Keratinocyte (primary cell): ENCODE data around the gene ENO1. TPM values are rescaled to one million over a fixed set of nuclear protein-coding genes. Genes with fewer than 3 reads are reported as not detected.

Experiments used
- DNase-seq: peaks from one replicate; pipeline ENCODE4 v3.0.0-alpha.2; 2011; ENCODE audit warnings: low read depth, missing footprints, low spot score
- FAIRE-seq: peaks from 2 replicates; lab custom pipeline; 2011; peaks lifted over from hg19 to GRCh38; lab: Jason Lieb, UNC
- H2AFZ ChIP-seq: 2 replicates; pipeline ENCODE4 v1.6.0; 2012; ENCODE audit warnings: low read length, control low read depth, inconsistent platforms; ENCODE audit not compliant: control insufficient read depth
- H3K27ac ChIP-seq: 2 replicates; pipeline ENCODE4 v1.5.1; 2011; ENCODE audit warnings: low read length; ENCODE audit not compliant: control insufficient read depth, insufficient read depth
- H3K27me3 ChIP-seq: 3 replicates; pipeline ENCODE4 v1.6.0; 2011; ENCODE audit warnings: low read length; ENCODE audit not compliant: control insufficient read depth, insufficient read depth; ENCODE audit errors: extremely low read depth
- H3K36me3 ChIP-seq, 2 experiments: 2 replicates in 1 of 2; 3 replicates in 1 of 2; pipeline ENCODE4 v1.5.1; 2011; ENCODE audit warnings: low read length in 2 of 2, mild to moderate bottlenecking in 1 of 2; ENCODE audit not compliant: control insufficient read depth in 2 of 2, insufficient read depth in 2 of 2; ENCODE audit errors: extremely low read depth in 1 of 2
- H3K4me1 ChIP-seq: 3 replicates; pipeline ENCODE4 v1.5.1; 2011; ENCODE audit warnings: low read length; ENCODE audit not compliant: control insufficient read depth, insufficient read depth; ENCODE audit errors: extremely low read depth
- H3K4me2 ChIP-seq: 3 replicates; pipeline ENCODE4 v1.6.0; 2011; ENCODE audit warnings: low read depth, low read length; ENCODE audit not compliant: control insufficient read depth, insufficient read depth; ENCODE audit errors: extremely low read depth
- H3K4me3 ChIP-seq, 3 experiments: fragments of 200-600 bp in 1 of 3; sonication (generic) in 1 of 3; 2 replicates in 2 of 3; 3 replicates in 1 of 3; pipeline ENCODE4 v1.5.1; 2011 to 2016; ENCODE audit warnings: low read length in 3 of 3, mild to moderate bottlenecking in 3 of 3, control low read depth in 2 of 3, inconsistent platforms in 1 of 3, low read depth in 1 of 3, mixed read lengths in 1 of 3, mixed run types in 1 of 3, moderate library complexity in 1 of 3; ENCODE audit not compliant: control insufficient read depth in 2 of 3, insufficient read depth in 2 of 3; ENCODE audit errors: extremely low read depth in 1 of 3
- H3K79me2 ChIP-seq: 2 replicates; pipeline ENCODE4 v1.6.0; 2012; ENCODE audit warnings: low read length; ENCODE audit not compliant: control insufficient read depth, insufficient read depth
- H3K9ac ChIP-seq: 3 replicates; pipeline ENCODE4 v1.6.0; 2011; ENCODE audit warnings: low read length; ENCODE audit not compliant: control insufficient read depth, insufficient read depth; ENCODE audit errors: extremely low read depth
- H3K9me1 ChIP-seq: 3 replicates; pipeline ENCODE4 v1.6.0; 2011; ENCODE audit warnings: low read length; ENCODE audit not compliant: control insufficient read depth, insufficient read depth; ENCODE audit errors: extremely low read depth
- H3K9me3 ChIP-seq: 2 replicates; pipeline ENCODE4 v1.5.1; 2012; ENCODE audit warnings: low read depth, low read length; ENCODE audit not compliant: control insufficient read depth
- H4K20me1 ChIP-seq: 3 replicates; pipeline ENCODE4 v1.6.0; 2011; ENCODE audit warnings: low read length; ENCODE audit not compliant: control insufficient read depth, insufficient read depth; ENCODE audit errors: extremely low read depth
- CTCF ChIP-seq, 3 experiments: IDR thresholded peaks in 1 of 3; conservative IDR thresholded peaks in 1 of 3; optimal IDR thresholded peaks in 1 of 3; 2 replicates in 2 of 3; 3 replicates in 1 of 3; pipeline versions ENCODE3 to v1.5.1; 2011; ENCODE audit warnings: low read length in 3 of 3, mild to moderate bottlenecking in 3 of 3, moderate library complexity in 2 of 3, control low read depth in 1 of 3, inconsistent platforms in 1 of 3; ENCODE audit not compliant: insufficient read depth in 2 of 3; ENCODE audit errors: extremely low read depth in 1 of 3
- EZH2 ChIP-seq: IDR thresholded peaks from one replicate; pipeline ENCODE4 v1.6.1; 2012; ENCODE audit warnings: inconsistent platforms, mild to moderate bottlenecking, low read length, moderate library complexity
- dilution Hi-C: fragments of 300-500 bp; cut with MboI; formaldehyde crosslinking; loops from one replicate; pipeline ENCODE4 v1.7.0; 2020; ENCODE audit warnings: low sequenced_read_pairs; ENCODE audit not compliant: extremely low pct_ligation_motif_present
- polyA plus RNA-seq, 5 experiments: library from polyadenylated mRNA; depleted of rRNA in 3 of 5; stranded (reverse) in 3 of 5; stranded (forward) in 1 of 5; unstranded in 1 of 5; fragments of >200 nt; gene quantifications; 1 replicate in 1 of 5; 2 replicates in 3 of 5; 3 replicates in 1 of 5; pipeline versions ENCODE4 v1.2.1 to v1.2.3, GENCODE V29; 2011 to 2012; ENCODE audit warnings: missing spikeins in 2 of 5, low read depth in 1 of 5, low replicate concordance in 1 of 5

ENO1 gene
- polyA plus RNA-seq, 1 donor (not counting 4 experiments of a cell fraction or from before 2014, with no cell fraction given) = 1,908 TPM

- no peak for DNase-seq
- Histone ChIP-seq H3K27ac (peak overlapping the region; percentile 73), H3K4me1 (peaks cover 12% of the 10 kb centered on the region), H3K36me3 (no peaks in the 10 kb centered on the region), H2AFZ (no peak overlapping the region), H3K9me1 (no peaks in the 10 kb centered on the region), H3K9me3 (no peaks in the 10 kb centered on the region), H3K27me3 (no peaks in the 10 kb centered on the region), H3K4me2 (peak overlapping the region; percentile 75), H3K79me2 (no peaks in the 10 kb centered on the region), H4K20me1 (no peaks in the 10 kb centered on the region), H3K9ac (peak overlapping the region; percentile 57), H3K4me3 (peak overlapping the region in 2 of 3 experiments; percentile 12 to 30)
- peak; percentile 85 for FAIRE-seq
- no peak for TF ChIP-seq EZH2
- dilution Hi-C loops = no loop called here
These were observed 11.7 kb upstream of the ENO1 start for GRCh38 chr1:8889925-8890785.

GRCh38 chr1:8889103-8889846 is 10.8 kb upstream of the ENO1 start:
- Histone ChIP-seq H4K20me1 (no peaks in the 10 kb centered on the region), H3K9ac (no peak overlapping the region), H3K36me3 (no peaks in the 10 kb centered on the region), H2AFZ (no peak overlapping the region), H3K4me2 (no peak overlapping the region), H3K4me3 (no peak overlapping the region), H3K27ac (peak overlapping the region; percentile 73), H3K4me1 (peaks cover 12% of the 10 kb centered on the region), H3K9me1 (no peaks in the 10 kb centered on the region), H3K27me3 (no peaks in the 10 kb centered on the region), H3K79me2 (no peaks in the 10 kb centered on the region), H3K9me3 (no peaks in the 10 kb centered on the region)
- TF ChIP-seq CTCF (optimal IDR thresholded peaks at IDR 0.05 in 1 of 3, IDR thresholded peaks at IDR 0.05 in 1 of 3, conservative IDR thresholded peaks at IDR 0.05 in 1 of 3; ENCODE audit: extremely low read depth in 1 of 3, insufficient read depth in 2 of 3, low read length in 3 of 3) (no peak), EZH2 (no peak)
- no peak for FAIRE-seq
- no peak for DNase-seq
- dilution Hi-C loops = no loop called here
